Activated CD8-positive, alpha-beta memory T cell treated with anti-CD3 and anti-CD28 coated beads for 1 hour (primary cell): ENCODE data around the gene PRKD3.

Experiments used
- DNase-seq, 2 donors: peaks; one replicate each; pipeline ENCODE4 v3.0.0-alpha.2; 2020; ENCODE audit warnings: low read depth in 1 of 2; ENCODE audit errors: extremely low read depth in 1 of 2

Gene PRKD3

DNA sequence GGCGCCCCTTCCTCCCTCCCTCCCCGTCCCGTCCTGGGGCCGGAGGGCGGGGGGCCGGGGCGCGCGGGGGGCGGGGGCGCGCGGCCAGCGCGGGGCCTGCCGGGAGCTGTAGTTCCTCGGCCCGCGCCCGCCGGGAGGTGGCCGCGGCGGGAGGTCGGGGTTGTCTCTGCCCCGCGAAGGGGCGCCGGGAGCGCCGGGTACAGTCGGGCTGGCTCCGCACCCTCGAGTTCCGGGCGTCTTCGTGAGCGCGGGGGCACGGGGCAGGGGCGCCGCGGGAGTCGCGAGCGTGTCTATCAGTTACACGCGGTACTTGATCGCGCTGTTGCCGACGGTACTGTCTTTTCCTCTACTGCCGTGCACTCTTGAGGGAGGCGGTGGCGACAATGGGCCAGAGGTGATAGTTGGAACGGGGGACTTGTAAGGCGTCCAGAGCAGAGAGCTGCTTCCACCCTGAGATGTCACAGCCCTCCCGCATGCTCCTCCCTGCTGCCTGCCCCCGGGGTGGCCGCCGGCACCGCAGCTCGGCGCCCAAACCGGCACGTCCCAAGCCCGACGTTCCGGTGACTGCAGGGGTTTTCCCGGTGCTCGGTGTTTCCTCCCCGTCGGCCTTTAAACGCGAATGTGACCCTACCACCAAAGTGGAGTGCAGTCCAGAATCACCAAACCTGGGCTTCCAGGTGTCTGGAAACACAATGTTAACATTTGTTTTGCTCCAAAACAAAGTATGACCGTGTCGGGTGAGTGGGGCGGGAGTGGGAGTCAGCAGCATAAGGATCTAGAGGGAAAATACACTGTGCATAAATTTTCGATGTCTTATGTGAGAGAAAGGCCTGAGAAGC is at the start of gene PRKD3:
PRKD3 (minus strand) TSS at position 48 of the 839 bp plus-strand sequence. CDS start 8,309 bp downstream, outside the sequence.
- no peak for DNase-seq

DNA sequence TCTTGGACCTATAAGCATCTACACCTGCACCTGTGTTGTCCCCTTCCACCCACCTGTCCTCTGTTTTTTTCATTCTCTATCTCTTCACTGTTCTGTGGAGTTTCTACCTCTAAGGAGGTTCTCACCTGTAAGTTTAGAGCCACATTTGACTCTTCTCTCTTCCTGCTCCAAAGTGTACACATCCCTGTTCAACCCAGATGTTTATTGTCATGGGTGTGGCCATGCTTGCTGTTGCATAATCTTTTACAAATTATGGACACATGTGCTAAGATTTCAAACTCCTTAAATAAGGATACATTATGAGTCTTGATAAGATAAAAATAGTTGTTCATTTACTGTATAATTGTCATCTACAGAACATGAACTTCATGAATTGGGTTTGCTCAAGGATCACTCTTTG is 47.4 kb upstream of the PRKD3 start:
- DNase-seq, result no peak

- DNase-seq, result no peak
Measured at GRCh38 chr2:37370666-37371065, 46.0 kb upstream of the PRKD3 start.

DNA sequence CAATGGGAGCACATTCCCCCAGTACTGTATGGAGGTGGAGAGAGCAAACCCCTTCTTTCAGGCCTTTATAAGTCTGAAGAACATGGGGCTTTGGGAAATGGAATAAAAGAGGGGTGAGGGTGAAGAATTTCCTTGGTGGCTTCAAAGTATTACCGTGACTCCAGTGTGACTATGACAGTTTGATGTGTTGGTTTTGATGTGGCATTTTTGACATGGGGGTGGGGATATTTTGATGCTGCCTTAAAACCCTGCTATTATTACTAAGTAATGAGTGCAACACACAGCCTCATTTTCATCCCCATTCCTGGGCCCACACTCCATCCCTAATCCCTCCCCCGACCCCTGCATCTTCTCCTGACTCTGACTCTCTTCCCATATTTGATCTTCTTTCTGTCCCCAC is 43.4 kb upstream of the PRKD3 start:
- DNase-seq, result no peak

- no peak for DNase-seq
Measured at GRCh38 chr2:37367310-37367709, 42.7 kb upstream of the PRKD3 start.

DNA sequence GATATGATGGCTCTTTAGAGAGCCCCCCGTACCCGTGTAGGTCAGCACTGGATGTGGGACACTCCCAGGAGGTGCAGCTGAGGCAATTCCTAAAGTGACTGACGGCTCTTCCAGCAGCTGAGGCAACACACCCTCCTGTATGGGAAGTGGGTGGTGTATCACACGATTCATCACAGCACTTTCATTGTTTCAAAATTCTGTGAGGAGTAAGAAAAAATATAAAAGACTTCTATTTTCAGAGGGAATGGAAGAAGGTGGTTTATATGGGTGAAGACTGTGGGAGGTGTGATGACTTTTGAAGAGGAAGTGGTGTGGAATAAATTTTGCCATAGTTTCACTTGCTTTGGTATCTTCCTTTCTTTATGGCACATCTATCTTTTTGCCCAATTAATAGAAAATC is 42.1 kb upstream of the PRKD3 start:
- no peak for DNase-seq

- DNase-seq, result no peak
Measured at GRCh38 chr2:37365669-37366068, 41.0 kb upstream of the PRKD3 start.

DNA sequence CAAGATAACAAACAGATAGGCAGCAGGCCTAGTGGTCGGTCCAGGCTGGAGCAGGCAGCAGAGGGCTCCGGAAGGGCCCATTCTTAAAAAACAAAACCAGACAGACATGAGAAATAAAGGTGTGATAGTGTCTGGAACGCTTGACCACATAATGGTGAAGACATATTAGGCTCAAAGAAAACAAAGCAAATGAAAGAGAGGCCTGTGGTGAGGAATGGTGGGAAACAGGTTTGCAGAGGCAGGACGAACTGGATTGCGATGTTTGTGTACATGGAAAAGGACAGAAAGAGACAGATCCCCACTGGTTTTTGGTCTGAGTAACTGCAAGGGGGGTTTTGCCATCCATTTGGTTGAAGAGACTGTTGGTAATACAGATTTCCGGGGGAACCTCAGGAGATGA is 39.7 kb upstream of the PRKD3 start:
- DNase-seq, result no peak

DNA sequence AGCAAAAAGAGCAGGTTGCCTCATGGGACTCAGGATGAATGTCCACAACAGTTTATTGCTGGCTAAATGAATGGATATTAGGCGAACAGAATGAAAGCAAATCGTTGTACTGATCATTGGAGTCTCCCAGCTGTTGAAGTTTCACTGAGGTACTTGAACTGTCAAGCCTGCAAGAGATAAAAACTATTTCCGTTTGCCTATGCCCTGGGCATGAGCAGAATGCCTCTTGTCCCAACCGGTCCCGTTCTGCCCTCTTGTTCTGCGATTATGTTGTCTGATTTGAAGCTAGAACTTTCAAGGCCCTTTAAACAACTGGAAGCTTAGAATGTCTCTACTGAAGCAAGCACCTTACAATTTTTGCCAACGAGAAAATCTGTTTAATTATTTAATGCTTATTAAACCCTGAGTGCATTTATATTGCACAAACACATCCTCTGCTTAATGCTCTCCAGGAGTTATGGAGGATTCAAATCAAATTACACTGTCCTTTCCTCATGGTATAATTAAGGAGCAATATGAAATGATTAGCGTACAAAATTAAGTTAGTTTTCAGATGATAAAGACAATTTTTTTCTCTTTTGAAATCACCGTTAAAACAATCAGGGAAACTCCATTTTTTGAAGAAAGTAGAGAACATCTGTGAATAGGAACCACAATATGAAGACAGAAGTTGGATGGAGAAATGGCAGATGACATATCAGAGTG is 37.5 kb upstream of the PRKD3 start:
- no peak for DNase-seq

- DNase-seq, result no peak
Measured at GRCh38 chr2:37361216-37361815, 36.7 kb upstream of the PRKD3 start.

GRCh38 chr2:37358466-37358865 is 33.8 kb upstream of the PRKD3 start:
- DNase-seq, result no peak

DNA sequence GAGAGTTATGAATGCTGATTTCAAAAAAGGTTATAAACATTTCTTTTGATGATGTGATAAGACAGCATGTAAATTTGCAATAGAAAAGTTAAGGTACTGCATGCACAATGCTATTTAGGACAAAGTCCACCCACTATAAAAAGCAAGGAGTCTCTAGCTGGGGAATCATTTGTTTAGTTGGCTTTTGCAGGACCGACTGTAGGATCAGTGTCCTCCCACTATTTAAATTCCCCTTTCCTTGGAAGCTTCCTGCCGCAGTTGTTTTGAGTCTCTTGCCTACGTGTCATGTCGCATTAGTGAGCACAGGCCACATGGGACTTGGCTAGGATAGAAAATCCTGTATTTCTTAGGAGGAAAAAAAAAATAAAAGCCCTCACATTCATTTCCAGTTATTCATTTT is 32.9 kb upstream of the PRKD3 start:
- DNase-seq, result no peak

- no peak for DNase-seq
Measured at GRCh38 chr2:37357069-37357468, 32.4 kb upstream of the PRKD3 start.

DNA sequence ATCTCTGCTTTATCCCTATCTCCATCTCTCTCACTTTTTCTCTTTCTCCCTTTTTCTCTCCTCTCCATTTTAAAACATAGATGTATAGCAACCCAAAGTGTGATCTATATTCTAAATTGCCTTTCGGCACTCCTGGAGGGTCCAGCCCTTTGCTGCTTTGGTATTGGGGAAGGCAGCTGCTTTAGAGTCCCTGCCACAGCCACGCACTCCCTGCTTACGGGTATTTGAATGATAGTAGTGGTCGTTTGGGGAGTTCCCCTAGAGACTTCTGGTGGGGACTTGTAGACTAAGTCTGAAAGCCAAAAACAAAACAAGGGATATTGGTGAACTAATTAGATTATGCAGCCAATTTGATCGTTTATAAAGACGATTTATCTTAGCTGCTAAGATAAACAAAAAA is 31.7 kb upstream of the PRKD3 start:
- no peak for DNase-seq

- no peak for DNase-seq
Measured at GRCh38 chr2:37355735-37356134, 31.1 kb upstream of the PRKD3 start.

- no peak for DNase-seq
Measured at GRCh38 chr2:37354531-37354930, 29.9 kb upstream of the PRKD3 start.

GRCh38 chr2:37350034-37350433 is 25.4 kb upstream of the PRKD3 start:
- DNase-seq, result no peak

DNA sequence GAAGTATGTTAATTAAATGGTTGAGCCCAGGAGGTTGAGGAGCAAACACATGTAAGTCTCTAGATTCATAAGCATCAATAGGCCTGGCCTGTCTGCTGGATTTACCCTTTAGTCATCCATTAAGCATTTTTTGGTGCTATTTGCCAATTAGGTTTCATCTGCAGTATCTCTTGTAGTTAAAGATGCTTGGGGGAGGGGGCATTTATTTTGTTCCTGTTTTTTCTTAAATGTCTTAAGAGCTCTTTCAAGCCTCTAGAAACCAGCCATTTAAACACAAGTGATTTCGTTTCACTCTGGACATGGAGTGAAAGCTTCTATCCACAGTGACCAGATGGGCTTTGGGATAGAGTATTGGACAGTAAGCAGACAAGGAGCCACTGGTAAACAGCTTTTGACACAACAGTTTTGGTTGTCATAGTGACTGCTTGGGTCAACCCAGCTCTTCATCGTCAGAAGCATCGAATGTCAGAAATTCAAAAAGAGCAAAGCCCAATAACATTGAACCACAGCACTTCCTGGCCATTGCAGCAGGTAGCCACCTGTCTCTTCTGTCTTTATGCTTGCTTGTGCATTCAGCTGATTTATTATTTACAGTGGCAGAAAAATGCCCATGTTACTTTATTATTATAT is 24.7 kb upstream of the PRKD3 start:
- no peak for DNase-seq

DNA sequence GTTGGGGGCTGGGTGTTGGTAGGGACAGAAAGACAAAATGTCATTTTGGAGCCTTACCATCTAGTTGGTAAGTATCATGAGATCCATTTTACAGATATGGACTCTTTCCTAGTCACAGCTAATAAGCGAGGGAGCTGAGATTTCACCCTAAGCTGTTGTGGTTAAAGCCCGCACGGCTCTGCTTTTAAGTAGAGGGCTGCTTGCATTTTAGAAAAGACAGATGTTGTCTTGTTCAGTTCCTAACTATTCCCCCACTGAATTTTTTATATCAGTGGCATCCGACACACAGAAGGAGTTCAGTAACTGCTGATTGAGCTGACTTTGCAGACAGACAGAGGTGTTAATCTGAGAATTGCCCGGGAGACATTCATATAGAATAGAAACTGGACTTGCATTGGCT is 23.5 kb upstream of the PRKD3 start:
- DNase-seq, result no peak

DNA sequence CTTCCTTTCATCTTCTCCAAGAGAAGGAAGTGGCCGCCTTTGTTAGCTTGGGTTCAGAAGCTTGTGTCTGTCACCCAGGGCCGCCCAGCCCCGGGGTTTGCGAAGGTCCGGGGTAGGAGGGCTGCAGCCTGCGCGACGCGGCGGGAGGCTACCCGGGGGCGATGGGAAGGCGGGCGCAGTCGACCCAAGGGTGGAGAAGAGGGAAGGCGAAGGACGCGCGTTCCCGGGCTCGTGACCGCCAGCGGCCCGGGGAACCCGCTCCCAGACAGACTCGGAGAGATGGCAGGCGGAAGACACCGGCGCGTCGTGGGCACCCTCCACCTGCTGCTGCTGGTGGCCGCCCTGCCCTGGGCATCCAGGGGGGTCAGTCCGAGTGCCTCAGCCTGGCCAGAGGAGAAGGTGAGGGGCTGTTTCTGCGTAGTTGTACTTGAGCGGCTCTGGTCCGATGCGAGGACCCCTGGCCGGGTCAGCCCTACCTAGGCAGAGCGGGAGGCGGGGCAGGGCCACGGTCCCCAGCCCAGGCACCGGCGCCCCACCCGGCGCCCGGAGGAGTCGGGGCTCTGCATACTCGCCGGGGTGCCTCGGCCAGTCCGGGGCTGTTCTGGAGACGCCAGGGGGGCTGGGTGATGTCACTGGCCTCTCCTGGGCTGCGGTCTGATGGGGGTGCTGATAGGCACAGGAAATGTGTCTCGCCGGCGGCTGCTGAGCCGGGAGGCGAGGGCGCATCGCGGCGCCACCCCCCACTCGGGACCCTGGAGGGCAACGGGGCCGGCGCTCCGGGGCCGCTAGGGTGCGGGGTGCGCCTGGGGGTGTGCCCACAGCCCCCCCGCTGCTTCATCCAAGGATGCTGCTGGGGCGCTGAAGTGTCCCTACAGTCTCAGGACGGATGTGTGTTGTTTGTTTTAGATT is 20.1 kb upstream of the PRKD3 start, which contains the start of gene QPCT:
QPCT (plus strand) TSS at position 178 of the 909 bp plus-strand sequence; CDS start at position 280, 102 bp downstream.
- peak; percentile 54 for DNase-seq
